Right lobe of liver (tissue), 6 donors: Measurements from ENCODE around the gene RGL1. TPM values are rescaled to one million over a fixed set of nuclear protein-coding genes. Genes with fewer than 3 reads are reported as not detected.

Experiments used
- ATAC-seq, 4 donors: fragments of 200-7000 bp; cut with Tn5 transposase; one replicate each; pipeline ENCODE4 v1.9.1; 2020; ENCODE audit warnings: mild to moderate bottlenecking in 4 of 4, moderate library complexity in 4 of 4
- DNase-seq, 3 donors: peaks; one replicate each; pipeline ENCODE4 v3.0.0-alpha.2; 2020
- H3K27ac ChIP-seq, 3 donors: fragments of 200-600 bp; one replicate each; pipeline ENCODE4 v1.8.0; 2022
- H3K27me3 ChIP-seq, 2 donors: fragments of 200-600 bp; one replicate each; pipeline ENCODE4 v1.8.0; 2022
- H3K36me3 ChIP-seq, 4 donors: fragments of 200-600 bp; sonication (generic) in 1 of 4; one replicate each; pipeline versions ENCODE4 v1.5.1 to v1.8.0; 2017 to 2022; ENCODE audit warnings: control low read depth in 1 of 4
- H3K4me1 ChIP-seq, 4 donors: fragments of 200-600 bp; sonication (generic) in 1 of 4; one replicate each; pipeline versions ENCODE4 v1.5.1 to v1.8.0; 2017 to 2022; ENCODE audit warnings: control low read depth in 1 of 4
- H3K4me3 ChIP-seq, 3 donors: fragments of 200-600 bp; one replicate each; pipeline ENCODE4 v1.8.0; 2022
- H3K9me3 ChIP-seq, 4 donors: fragments of 200-600 bp; sonication (generic) in 1 of 4; one replicate each; pipeline versions ENCODE4 v1.5.1 to v1.8.0; 2017 to 2022; ENCODE audit warnings: control low read depth in 1 of 4
- CTCF ChIP-seq, 4 donors: fragments of 200-600 bp in 3 of 4; fragments of 450-650 bp in 1 of 4; IDR thresholded peaks; one replicate each; pipeline versions ENCODE4 v1.5.1 to v1.8.0; 2016 to 2022; ENCODE audit warnings: antibody characterized with exemption in 4 of 4, mild to moderate bottlenecking in 2 of 4
- POLR2A ChIP-seq: fragments of 450-650 bp; IDR thresholded peaks from one replicate; pipeline ENCODE4 v1.6.1; 2017; ENCODE audit warnings: antibody characterized with exemption, mild to moderate bottlenecking
- WGBS: methylation state at CpG from one replicate; pipeline ENCODE4 v1.1.6; 2018; ENCODE audit warnings: low coverage, low lambda C conversion rate; ENCODE audit not compliant: insufficient coverage; ENCODE audit errors: missing lambda C conversion rate; 5-methylcytosine and 5-hydroxymethylcytosine counted together
- intact Hi-C, 2 donors: fragments of 100-400 bp; cut with DNase I; formaldehyde crosslinking; loops; one replicate each; pipeline versions ENCODE4 v1.11.2 to v1.14.1; 2022
- long read RNA-seq: library from polyadenylated mRNA; unstranded; transcript quantifications from one replicate; pipeline ENCODE4 v2.0.0, GENCODE V29; 2019
- total RNA-seq, 6 experiments: library from RNA; depleted of rRNA in 2 of 6; stranded (reverse); fragments of >200 nt in 2 of 6; fragmentation: NEBNext Ultra II Directional in 3 of 6; extraction: Animal tissue kit (Norgen Biotek cat#: 25700) in 3 of 6; gene quantifications; one replicate each; pipeline versions ENCODE4 v1.1.0 to v1.2.4, GENCODE V29; 2016 to 2023
- donor health status: DM: no; HTN: yes; CAD: no.
- donor health status: DM: no; HTN: no; CAD: no.
- donor health status: DM: no; HTN: no; CAD: no.
- donor health status: DM: no; HTN: yes; CAD: no.
- donor health status: DM: no; HTN: yes; CAD: no.

RGL1 gene
- 10 to 100 TPM in 1 of 6 experiments, 1 to 10 TPM in 5; 5.5 to 13.1 (median 6.9) TPM for total RNA-seq
- long read RNA-seq, partial matches to known transcripts: 1 of 3 reads
- long read RNA-seq, other reads (novel, unspliced or antisense): 2 of 3 reads

- WGBS: 1% methylated on average over 14 of the region's 58 CpGs
- no peaks in the 10 kb centered on the region for H3K4me1 ChIP-seq
Measured at GRCh38 chr1:183804916-183805841, at the start of gene RGL1. TSS of gene RGL1 (plus strand) at chr1:183805120. CDS start at chr1:183805298, 178 bp downstream.

DNA sequence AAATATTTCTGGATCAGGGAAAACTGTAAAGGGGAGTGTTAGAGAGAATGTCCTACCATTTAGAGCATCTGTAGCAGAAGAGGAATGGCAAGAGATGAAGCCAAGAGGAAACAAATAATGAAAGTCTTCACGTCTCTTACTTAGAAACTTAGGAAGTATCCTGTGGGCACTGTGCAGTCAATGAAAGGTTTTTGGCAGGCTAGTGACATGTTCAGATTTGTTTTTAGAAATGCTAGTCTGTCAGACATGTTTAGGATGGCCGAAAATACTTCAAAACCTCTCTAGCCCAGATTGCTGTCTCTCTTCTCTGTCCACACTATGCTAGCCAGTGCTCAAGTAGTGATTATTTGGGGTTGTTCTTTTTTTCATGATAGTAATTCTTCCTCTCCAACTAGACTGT lies 48.6 kb upstream of the RGL1 start:
- no peaks in the 10 kb centered on the region for H3K4me1 ChIP-seq
- no peak for TF ChIP-seq POLR2A
- TF ChIP-seq CTCF (IDR thresholded peaks at IDR 0.05): no peak
- H3K27me3 ChIP-seq: no peaks in the 10 kb centered on the region
- WGBS: 96% methylated on average over 2 of the region's 2 CpGs
- ATAC-seq (no peak), DNase-seq (no peak)
- no peak overlapping the region for H3K4me3 ChIP-seq
- H3K9me3 ChIP-seq: no peaks in the 10 kb centered on the region
- no peak overlapping the region for H3K27ac ChIP-seq
- no peaks in the 10 kb centered on the region for H3K36me3 ChIP-seq
- intact Hi-C loops: no loop called here

More at GRCh38 chr1:183804916-183805841, at the start of gene RGL1:
- Histone ChIP-seq H3K36me3 (no peaks in the 10 kb centered on the region), H3K9me3 (no peaks in the 10 kb centered on the region), H3K27me3 (no peaks in the 10 kb centered on the region), H3K4me3 (peak within 1 kb of the TSS; percentile 52 to 58 (median 56)), H3K27ac (peak within 1 kb of the TSS; percentile 43 to 79 (median 57))
- DNase-seq (peak; percentile 63 to 71 (median 69)), ATAC-seq (peak; percentile 90 to 93 (median 91))
- intact Hi-C loops: no loop called here
- TF ChIP-seq POLR2A (peak; percentile 80), CTCF (IDR thresholded peaks at IDR 0.05) (no peak)

- ATAC-seq: no peak
- Histone ChIP-seq H3K9me3 (no peaks in the 10 kb centered on the region), H3K27me3 (no peaks in the 10 kb centered on the region), H3K4me1 (no peaks in the 10 kb centered on the region), H3K4me3 (no peak overlapping the region), H3K36me3 (no peaks in the 10 kb centered on the region), H3K27ac (no peak overlapping the region)
- TF ChIP-seq POLR2A (no peak), CTCF (IDR thresholded peaks at IDR 0.05) (no peak)
- intact Hi-C loops: no loop called here
- DNase-seq: no peak
- WGBS: 56% methylated on average over 4 of the region's 4 CpGs
Measured at GRCh38 chr1:183757061-183757460, 47.9 kb upstream of the RGL1 start.

DNA sequence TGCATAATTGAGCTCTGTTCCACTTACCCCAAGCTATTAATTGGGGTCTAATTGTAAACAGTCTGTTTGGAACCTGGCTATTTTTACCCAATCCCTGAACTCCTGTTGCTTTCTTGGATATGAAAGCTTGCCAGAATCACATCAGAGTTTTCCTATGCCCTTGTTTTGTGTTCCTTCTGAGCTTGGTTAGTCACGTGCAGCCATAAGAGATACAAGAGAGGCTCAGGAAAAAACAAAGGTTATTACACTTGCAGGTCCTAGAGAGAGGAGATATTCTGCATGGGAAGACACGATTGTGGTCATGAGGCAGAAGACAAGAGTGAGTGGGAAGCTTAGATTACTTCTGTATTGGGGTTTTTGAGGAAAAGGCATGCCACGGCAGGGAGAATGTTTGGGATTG lies 46.0 kb upstream of the RGL1 start:
- no peaks in the 10 kb centered on the region for H3K9me3 ChIP-seq
- H3K27me3 ChIP-seq: no peaks in the 10 kb centered on the region
- WGBS: 57% methylated on average over 3 of the region's 3 CpGs
- TF ChIP-seq POLR2A (no peak), CTCF (IDR thresholded peaks at IDR 0.05) (no peak)
- H3K4me1 ChIP-seq: no peaks in the 10 kb centered on the region
- intact Hi-C loops: no loop called here
- H3K36me3 ChIP-seq: no peaks in the 10 kb centered on the region
- no peak overlapping the region for H3K27ac ChIP-seq
- DNase-seq (no peak), ATAC-seq (peak in 1 of 4 donors; percentile 30)
- no peak overlapping the region for H3K4me3 ChIP-seq
